GM18861 (cell line): ENCODE results near the gene KRTAP9-4.
"Not testable (repeated sequence)": the region's sequence is repeated elsewhere in the genome, so short reads cannot be mapped to it uniquely, and the experiment has no call there.

Source experiments
- ATAC-seq: cut with Tn5 transposase; IDR thresholded peaks from one replicate; pipeline ENCODE4 v1.9.1; 2021; ENCODE audit not compliant: unreplicated experiment

Gene KRTAP9-4, protein sequence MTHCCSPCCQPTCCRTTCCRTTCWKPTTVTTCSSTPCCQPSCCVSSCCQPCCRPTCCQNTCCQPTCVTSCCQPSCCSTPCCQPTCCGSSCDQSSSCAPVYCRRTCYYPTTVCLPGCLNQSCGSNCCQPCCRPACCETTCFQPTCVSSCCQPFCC

GRCh38 chr17:41249637-41250240, at the start of gene KRTAP9-4:
Gene KRTAP9-4 (plus strand): TSS chr17:41249687. CDS start chr17:41249721, 34 bp downstream.
- not testable (repeated sequence) for ATAC-seq

DNA sequence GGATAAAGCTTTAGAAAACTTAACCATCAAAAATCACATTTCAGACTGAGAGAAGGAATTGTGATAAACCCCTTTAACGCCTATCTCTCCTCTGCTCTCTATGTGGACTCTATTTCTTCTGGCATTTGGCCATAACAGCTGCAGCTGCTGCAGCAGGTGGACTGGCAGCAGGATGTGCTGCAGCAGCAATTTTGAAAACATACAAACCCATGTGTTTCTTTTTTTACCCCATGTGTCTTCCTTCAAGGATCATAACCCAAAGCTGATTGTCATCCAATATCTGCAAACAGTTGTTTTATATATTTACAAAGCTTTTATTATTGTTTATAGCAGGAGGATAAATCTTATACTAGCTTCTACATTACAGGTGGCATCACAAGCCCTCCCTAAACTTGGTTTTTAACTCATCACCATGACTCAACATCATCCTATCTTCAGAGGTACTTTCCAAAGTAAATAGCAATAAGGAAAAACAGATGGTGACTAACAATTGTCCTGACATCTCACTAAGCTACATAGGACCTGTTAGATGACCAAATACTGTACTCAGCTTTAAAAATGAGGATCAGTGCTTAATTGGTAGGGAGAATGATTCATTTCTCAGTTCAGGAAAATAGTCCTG, 37.5 kb upstream of the KRTAP9-4 start:
- no peak for ATAC-seq

GRCh38 chr17:41212524-41213169, 36.8 kb upstream of the KRTAP9-4 start:
- ATAC-seq = no peak

DNA sequence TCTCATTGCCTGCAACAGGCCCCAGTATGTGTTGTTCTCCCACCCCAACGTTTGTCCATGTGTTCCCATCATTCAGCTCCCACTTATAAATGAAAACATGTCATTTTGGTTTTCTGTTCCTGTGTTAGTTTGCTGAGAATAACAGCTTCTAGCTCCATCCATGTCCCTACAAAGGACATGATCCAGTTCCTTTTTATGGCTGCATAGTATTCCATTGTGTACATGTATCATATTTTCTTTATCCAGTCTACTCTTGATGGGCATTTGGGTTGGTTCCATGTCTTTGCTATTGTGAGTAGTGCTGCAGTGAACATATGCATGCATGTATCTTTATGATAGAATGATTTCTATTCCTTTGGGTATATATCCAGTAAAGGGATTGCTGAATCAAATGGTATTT, 33.8 kb upstream of the KRTAP9-4 start:
- ATAC-seq = no peak

- no peak for ATAC-seq
Observed at GRCh38 chr17:41223821-41224220, 25.7 kb upstream of the KRTAP9-4 start.

DNA sequence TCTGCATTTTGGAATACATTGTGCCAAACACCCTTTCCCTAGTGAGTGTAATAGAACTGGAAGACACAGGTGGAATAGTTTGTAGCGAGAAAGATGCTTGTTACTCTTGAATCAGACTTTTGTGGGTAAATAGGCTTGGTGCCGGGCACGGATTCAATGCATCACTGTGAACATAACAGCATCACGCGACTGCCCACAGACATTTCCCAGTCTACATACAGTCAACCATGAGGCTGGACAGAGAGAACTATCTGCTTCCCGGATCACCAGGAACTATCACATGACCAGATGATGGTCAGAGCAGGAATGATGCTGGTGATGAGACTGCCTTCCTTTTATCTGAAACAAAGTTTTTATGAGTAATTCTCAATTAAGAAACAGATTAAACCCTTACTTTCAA, 23.4 kb upstream of the KRTAP9-4 start:
- ATAC-seq = no peak

DNA sequence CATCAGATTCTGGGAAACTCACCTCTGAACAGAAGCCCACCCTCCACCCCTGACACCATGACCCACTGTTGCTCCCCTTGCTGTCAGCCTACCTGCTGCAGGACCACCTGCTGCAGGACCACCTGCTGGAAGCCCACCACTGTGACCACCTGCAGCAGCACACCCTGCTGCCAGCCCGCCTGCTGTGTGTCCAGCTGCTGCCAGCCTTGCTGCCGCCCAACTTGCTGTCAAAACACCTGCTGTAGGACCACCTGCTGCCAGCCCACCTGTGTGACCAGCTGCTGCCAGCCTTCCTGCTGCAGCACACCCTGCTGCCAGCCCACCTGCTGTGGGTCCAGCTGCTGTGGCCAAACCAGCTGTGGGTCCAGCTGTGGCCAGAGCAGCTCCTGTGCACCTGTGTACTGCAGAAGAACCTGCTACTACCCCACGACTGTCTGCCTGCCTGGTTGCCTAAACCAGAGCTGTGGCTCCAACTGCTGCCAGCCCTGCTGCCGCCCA, 22.8 kb upstream of the KRTAP9-4 start, which contains the start of gene KRTAP9-2:
TSS of gene KRTAP9-2 (plus strand) at position 51 of the 498 bp plus-strand sequence. CDS start at position 58, 7 bp downstream.
- ATAC-seq = not testable (repeated sequence)

- ATAC-seq = no peak
Observed at GRCh38 chr17:41230094-41230493, 19.4 kb upstream of the KRTAP9-4 start.

DNA sequence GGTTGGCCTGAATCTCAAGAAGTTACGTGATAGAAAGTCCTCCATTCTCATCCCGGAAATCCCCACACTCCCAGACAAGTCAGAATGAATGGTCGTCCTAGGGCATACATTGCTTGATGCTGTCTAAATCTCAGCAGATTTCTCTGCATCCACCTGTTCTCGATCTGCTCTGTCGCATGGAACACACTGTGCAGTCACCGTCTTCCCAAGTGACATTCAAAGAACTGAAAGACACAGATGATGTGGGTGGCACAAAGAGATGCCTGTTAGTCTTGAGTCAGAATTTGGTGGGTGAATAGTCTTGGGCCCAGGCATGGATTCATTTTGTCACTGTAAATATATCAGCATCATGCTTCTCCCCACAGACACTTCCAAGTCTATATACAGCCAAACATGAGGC, 17.8 kb upstream of the KRTAP9-4 start:
- ATAC-seq = no peak

DNA sequence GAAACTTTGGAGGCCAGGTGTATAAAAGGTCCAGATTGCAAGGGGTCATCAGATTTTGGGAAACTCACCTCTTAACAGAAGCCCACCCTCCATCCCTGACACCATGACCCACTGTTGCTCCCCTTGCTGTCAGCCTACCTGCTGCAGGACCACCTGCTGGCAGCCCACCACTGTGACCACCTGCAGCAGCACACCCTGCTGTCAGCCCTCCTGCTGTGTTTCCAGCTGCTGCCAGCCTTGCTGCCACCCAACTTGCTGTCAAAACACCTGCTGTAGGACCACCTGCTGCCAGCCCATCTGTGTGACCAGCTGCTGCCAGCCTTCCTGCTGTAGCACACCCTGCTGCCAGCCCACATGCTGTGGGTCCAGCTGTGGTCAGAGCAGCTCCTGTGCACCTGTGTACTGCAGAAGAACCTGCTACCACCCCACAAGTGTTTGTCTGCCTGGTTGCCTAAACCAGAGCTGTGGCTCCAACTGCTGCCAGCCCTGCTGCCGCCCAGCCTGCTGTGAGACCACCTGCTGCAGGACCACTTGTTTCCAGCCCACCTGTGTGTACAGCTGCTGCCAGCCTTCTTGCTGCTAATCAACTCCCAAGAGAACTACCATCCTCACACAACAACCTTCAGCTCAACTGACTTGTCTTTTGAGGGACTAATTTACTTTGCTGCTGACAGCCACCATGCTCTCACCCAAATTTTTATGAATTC, 16.9 kb upstream of the KRTAP9-4 start, which contains the start of gene KRTAP9-3:
TSS of gene KRTAP9-3 (plus strand) at position 51 of the 707 bp plus-strand sequence. CDS start at position 104, 53 bp downstream.
- not testable (repeated sequence) for ATAC-seq

- not testable (repeated sequence) for ATAC-seq
Observed at GRCh38 chr17:41237116-41237515, 12.4 kb upstream of the KRTAP9-4 start.

- not testable (repeated sequence) for ATAC-seq
Observed at GRCh38 chr17:41237949-41238437, 11.5 kb upstream of the KRTAP9-4 start, which contains the start of gene KRTAP9-8. Gene KRTAP9-8 (plus strand): TSS chr17:41237999. CDS start chr17:41238052, 53 bp downstream.

DNA sequence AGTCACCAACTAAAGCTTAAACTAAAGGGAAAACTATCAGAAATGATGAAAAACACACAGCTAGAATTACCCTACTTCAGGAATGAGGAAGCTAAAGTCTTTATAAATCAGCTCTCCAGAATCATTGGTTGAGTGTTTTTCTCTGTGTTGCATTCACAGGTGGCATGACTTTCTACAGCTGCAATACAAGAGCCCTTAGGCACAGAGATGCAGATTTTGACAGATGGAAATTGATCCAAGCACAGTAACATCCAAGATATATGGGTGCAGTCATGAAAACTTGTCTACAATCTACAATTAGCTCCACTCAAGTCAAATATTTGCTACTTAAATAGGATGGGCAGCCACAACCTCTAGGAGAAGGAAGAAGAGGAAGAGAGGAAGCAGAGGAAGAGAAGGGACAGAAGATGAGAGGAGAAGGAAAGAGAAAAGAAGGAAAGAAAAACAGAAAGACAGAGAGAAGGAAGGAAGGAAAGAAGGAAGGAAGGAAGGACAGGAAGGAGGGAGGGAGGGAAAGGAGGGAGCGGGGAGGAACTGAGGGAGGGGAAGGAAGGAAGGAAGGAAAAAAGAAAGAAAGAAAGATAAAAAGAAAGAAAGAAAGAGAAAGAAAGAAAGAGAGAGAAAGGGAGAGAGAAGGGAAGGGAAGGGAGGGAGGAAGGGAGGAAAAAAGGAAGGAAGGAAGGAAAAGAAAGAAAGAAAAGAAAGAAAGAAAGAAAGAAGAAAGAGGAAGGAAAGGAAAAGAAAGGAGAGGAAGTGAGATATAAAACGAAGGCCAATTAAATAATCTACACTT, 2.3 kb upstream of the KRTAP9-4 start:
- not testable (repeated sequence) for ATAC-seq

DNA sequence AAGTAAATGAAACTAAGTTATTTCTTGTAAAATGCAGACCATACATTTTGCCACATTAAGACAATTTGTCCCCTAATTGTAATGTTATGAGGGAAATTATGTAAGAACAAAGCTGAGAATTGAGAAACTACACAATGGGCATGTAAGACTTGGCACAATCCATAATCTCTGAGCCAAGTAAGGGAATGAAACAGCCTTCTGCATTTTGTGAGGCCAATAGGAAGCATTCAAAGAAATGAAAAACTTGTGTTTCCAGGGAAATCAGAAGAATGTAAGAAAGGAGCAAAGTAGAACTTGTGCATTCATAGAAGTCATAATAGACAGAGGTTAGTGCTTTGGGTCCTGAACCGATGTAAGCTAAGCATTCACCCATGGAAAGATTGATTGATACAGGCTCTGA, 1.8 kb downstream of the KRTAP9-4 start:
- no peak for ATAC-seq

GRCh38 chr17:41254861-41255260, 5.4 kb downstream of the KRTAP9-4 start:
- ATAC-seq = no peak

DNA sequence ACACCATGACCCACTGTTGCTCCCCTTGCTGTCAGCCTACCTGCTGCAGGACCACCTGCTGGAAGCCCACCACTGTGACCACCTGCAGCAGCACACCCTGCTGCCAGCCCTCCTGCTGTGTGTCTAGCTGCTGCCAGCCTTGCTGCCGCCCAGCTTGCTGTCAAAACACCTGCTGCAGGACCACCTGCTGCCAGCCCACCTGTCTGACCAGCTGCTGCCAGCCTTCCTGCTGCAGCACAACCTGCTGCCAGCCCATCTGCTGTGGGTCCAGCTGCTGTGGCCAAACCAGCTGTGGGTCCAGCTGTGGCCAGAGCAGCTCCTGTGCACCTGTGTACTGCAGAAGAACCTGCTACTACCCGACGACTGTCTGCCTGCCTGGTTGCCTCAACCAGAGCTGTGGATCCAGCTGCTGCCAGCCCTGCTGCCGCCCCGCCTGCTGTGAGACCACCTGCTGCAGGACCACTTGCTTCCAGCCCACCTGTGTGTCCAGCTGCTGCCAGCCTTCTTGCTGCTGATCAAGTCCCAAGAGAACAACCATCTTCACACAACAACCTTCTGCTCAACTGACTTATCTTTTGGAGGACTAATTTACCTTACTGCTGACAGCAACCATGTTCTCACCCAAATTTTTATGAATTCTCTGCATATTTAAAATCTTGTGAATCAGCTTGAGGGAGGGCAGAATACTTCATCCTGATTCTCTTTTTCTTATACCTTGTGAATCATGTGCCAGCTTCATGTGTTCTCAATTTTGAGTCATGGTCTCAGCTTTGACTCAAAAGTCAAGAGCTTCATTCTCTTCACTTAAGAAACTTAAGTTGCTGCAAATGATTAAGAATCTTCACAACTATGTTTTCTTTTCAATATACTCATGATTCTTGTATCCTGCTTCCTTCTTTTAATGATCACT, 6.1 kb downstream of the KRTAP9-4 start, which contains the start of gene KRTAP9-9:
TSS of gene KRTAP9-9 (plus strand) at position 4 of the 910 bp plus-strand sequence.
- ATAC-seq = not testable (repeated sequence)

DNA sequence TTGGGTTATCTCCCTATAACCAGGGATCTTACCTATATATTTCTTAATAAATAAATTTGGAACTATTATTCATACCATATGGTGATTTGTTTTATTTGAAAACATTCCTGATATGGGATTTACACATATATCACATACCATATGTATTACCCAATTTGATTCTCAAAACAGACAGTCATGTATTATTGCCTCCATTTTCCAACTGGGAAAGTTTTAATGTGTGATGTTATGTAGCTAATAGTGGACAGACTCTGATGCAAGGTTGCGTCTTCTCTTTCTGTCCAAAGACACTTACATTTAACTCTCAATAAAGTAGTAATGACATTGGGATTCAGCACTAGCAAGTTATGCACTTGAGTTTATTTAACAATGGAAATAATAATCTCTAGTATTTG, 6.8 kb downstream of the KRTAP9-4 start:
- no peak for ATAC-seq

DNA sequence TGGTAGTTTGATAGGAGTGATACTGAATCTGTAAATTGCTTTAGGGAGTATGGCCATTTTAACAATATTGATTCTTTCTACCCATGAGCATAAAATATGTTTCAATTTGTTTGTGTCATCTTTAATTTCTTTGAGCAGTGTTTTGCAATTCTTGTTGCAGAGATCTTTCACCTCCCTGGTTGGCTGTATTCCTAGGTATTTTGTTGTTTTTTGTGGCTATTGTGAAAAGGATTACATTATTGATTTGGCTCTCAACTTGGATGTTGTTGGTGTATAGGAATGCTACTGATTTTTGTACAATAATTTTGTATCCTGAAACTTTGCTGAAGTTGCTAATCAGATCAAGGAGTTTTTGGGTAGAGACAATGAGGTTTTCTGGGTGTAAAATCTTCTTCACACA, 8.9 kb downstream of the KRTAP9-4 start:
- ATAC-seq = no peak

DNA sequence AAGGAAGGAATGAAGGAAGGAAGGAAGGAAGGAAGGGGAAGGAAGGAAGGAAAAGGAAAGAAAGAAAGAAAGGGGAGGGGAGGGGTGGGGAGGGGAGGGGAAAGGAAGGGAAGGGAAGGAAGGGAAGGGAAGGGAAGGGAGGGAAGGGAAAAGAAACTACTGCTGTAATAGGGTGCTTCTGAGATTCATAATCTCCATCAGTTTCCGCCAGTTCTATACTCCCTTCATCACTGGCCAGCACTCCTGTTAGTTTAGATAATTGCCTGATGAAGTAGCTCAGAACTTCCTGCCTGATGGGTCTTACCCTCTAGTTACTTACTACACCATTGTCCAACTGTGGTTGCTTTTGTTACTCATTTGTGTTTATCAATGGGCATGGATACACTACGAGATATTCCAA, 13.7 kb downstream of the KRTAP9-4 start:
- no peak for ATAC-seq
